NCI-H446 (cell line): ENCODE measurements around the gene TNFSF4.

ENCODE experiments used
- DNase-seq, 2 experiments: peaks; one replicate each; lab custom pipeline; 2025; lab: John Stamatoyannopoulos, UW

The TNFSF4 gene

GRCh38 chr1:173210716-173211231, 3.6 kb upstream of the TNFSF4 start:
- DNase-seq: no peak

GRCh38 chr1:173210283-173210682, 3.2 kb upstream of the TNFSF4 start:
- no peak for DNase-seq

DNA sequence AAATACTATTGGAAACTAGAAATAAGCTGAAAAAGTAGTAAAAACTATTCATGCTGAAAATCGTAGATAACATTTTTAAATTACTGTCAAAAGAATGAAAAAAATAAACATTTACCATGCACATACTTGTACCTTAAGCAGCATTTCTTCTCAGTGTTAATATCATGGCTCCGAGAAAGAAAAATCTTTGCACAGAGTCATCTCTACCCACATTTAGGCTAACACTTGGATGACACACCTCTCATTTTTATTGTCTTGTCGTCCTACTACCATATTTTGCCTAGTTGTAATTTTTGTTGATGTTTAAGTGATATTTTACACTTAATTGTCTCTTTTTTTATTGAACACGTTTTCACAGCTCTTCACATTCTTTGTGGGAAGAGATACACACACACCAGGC, 1.7 kb upstream of the TNFSF4 start:
- no peak for DNase-seq

DNA sequence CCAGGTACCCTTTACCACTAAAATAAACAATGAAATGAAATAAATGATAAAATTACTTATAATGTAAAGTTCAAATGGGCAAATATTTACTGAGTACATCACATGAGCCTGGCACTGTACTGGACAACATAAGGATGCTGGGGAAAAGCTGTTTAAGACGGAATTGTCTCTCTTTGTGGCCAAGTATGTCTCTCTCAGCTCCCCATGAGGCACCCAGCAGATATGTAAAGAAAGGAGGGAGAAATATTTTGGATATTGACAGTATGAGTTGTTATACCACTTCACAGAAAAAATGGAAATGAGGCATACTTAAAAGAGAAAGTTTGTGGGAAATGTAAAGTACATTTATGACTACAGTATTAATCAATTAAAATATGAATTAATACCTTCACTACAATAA, 1.0 kb upstream of the TNFSF4 start:
- DNase-seq: no peak

GRCh38 chr1:173205146-173206051, 1.7 kb downstream of the TNFSF4 start:
- no peak for DNase-seq

- DNase-seq: no peak
These were observed 2.4 kb downstream of the TNFSF4 start for GRCh38 chr1:173204693-173205092.

GRCh38 chr1:173202424-173203145, 4.5 kb downstream of the TNFSF4 start:
- DNase-seq: peak; percentile 12 to 45

GRCh38 chr1:173201969-173202368, 5.2 kb downstream of the TNFSF4 start:
- DNase-seq: no peak

DNA sequence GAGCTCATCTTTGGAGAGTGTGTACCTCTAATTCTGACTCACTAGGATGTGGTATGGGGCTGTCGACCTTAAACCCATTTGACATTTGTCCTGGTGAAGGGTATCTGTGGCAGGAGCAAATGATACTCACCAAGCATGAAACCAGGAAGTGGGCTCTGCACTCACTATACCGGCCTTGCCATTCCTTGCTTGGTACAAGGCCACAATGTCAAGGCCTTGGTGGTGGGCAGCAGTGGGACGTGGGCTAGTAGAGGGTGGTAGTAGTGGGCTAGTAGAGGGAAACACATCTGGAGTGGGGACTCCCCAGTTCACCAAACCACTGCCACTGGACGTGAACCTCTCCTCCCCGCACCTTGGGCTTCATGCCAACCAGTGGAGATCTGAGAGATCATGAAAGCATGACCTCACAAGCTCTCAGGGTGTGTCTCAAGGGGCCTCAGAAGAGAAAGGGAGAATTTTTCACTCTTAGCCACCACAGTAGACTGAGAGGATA, 11.5 kb downstream of the TNFSF4 start:
- DNase-seq: no peak

DNA sequence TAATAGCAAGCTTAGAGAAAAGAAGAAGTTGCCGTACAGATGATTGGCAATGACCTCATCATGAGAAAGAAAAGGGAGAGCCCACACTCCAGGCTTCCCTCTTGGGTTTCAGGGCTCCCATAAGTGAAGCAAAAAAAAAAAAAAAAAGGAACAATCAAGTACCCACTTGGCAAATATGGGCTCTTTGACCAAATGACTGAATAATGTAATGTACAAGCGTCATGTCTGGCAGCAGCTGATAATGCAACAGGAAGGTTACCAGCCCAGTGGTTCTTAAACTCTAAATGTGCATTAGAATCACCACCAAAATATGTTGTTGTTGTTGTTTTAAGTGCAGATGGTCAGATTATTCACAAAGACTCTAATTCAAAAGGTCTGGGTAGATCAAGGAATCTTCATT, 13.5 kb downstream of the TNFSF4 start:
- DNase-seq: no peak

- no peak for DNase-seq
These were observed 16.0 kb downstream of the TNFSF4 start for GRCh38 chr1:173191011-173191705.

GRCh38 chr1:173190101-173190936, 16.8 kb downstream of the TNFSF4 start:
- DNase-seq: peak in 1 of 2 experiments; percentile 42

GRCh38 chr1:173187671-173188237, 19.4 kb downstream of the TNFSF4 start:
- no peak for DNase-seq

- DNase-seq: no peak
These were observed 25.3 kb downstream of the TNFSF4 start for GRCh38 chr1:173181791-173182190.

DNA sequence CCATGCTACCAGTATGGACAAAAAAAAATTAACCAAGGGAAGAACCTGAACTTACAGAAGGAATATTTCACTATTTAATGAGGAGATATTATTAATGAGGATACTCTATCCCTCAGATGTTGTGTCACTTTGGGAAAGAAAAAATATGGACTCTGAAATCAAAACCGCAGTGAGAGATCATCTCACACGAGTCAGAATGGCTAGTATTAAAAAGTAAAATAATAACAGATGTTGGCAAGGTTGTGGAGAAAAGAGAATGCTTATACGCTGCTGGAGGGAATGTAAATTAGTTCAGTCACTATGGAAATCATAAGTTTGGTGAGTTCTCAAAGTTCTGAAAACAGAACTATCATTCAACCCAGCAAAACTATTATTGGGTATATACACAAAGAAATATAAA, 30.9 kb downstream of the TNFSF4 start:
- no peak for DNase-seq

DNA sequence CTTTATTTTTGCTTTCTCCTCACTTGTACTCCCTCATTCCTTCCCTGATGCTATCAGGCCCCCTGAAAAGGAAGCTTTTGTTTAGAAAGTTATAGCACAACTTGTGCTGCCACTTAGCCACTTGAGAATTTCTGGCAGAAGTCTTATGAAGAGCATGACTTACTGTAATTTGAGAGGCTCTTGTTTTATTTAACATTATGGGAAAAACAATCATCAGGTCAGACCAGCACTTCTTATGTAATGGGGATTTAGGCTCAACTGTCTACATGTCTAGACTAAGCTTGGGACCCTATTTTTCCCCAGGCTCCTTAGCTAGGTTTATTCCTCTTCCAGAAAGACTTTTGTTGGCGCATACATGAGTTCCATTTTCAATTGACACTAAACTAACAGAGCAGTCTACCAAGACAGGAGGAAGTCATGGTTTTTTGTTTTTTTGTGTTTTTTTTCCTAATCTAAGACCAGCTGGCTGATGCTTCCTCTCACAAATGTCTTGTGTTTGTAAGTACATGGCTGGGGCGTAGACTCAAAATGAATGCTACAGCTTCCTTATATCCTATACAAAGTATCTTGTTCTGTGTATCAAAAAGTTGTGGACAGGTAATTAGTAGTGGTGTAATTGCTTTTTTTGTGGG, 31.5 kb downstream of the TNFSF4 start:
- no peak for DNase-seq

DNA sequence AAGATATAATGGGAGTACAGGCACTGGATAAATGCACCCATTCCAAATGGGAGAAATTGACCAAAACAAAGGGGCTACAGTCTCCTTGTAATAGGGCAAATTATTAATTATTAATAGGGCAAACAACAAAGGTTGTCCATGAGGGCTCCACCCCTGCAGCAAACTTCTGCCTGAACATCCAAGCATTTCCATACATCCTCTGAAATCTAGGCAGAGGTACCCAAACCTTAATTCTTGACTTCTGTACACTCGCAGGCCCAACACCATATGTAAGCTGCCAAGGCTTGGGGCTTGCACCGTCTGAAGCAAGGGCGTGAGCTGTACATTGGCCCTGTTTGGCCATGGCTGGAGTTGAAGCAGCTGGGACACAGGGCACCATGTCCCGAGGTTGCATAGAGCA, 33.7 kb downstream of the TNFSF4 start:
- DNase-seq: no peak

DNA sequence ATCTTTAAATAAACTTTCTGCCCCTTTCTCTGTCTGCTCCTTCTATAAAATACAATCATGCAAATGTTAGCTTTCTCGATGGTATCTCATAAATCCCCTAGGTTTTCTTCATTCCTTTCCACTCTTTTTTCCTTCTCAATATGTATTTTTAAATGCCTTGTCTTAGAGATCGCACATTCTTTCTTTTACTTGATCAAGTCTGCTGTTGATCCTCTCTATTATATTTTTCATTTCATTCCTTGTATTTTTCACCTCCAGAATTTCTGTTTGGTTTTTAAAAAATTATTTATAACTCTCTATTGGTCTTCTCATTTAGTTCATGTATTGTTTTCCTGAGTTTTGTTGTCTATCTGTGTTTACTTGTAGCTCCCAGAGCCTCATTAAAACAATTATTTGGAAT, 36.0 kb downstream of the TNFSF4 start:
- no peak for DNase-seq

GRCh38 chr1:173168941-173169340, 38.2 kb downstream of the TNFSF4 start:
- no peak for DNase-seq

DNA sequence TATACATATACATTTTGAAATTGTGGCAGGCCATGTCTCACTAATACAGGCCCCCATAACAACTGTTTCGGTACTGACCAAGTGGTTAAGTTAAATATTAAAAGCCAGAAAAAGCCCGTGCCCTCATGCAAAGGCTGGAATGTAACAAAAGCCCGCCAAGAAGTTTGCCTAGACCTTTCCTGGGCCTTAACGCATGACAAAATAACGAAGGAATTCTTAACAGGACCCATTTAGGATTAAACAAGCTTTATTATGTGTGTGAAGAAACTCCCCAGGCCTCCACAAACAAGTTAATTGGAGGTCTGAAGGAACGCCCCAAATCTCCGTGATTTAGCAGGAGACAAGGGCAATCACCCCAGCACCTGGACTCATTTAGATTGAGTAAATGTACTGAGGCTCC, 42.4 kb downstream of the TNFSF4 start:
- DNase-seq: no peak

DNA sequence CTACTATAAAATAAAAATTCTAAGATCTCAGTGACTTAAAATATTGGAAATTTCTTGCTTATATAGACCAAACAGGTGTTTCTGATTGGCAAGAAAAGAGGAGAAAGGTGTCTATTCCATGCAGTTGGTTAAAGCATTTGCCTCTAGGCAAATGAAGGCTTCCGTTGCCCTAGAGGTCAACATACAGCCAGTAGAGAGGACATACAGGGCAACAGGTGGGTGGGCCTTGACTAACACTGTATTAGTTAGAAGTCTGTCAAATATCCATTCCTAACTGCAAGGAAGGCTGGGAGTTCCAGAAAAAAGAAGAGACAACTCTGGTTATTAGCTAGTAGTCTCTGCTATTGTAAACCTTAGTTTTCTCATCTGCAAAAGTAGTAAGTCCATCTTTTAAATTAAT, 43.0 kb downstream of the TNFSF4 start:
- no peak for DNase-seq
